ENCODE results near the gene COL1A1.

- TF ChIP-seq CTCF (IDR thresholded peaks at IDR 0.05): no peak
- no peak for TF ChIP-seq POLR2A (IDR thresholded peaks at IDR 0.05)
Measured at GRCh38 chr17:50146230-50146926, 55.1 kb downstream of the COL1A1 start.
